ELR (cell line): ENCODE measurements around the gene AMBRA1.

Source experiments
- DNase-seq: peaks from one replicate; pipeline ENCODE4 v3.0.0-alpha.2; 2015; ENCODE audit warnings: low read depth

The AMBRA1 gene

GRCh38 chr11:46438211-46438610 is 155.6 kb downstream of the AMBRA1 start:
- DNase-seq: no peak

DNA sequence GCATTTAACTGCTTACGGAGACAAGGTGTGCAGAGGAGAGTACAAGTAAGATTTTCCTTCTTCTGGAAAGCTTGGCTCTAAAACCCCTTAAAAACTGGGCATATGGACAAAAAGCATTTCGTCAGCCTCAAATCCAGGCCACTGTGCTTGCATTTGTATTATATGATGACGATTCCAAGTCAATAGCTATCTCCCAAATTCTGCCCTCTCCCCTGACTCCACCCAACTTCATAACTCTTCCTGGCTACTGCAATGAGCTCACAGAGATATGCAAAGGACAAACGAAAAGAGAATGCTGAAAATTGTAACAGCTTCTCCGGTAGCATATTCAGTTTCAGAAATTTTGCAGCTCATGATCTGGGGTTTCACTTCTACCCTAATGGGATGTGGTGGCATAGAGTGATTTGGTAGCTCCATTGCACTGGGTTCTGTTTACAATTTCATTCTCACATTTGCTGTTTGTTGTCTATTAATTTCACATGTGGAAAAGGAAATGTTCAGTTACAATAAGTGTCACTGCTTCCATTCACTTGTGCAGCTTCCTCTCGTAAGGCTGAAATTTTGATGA is 156.6 kb downstream of the AMBRA1 start:
- no peak for DNase-seq

DNA sequence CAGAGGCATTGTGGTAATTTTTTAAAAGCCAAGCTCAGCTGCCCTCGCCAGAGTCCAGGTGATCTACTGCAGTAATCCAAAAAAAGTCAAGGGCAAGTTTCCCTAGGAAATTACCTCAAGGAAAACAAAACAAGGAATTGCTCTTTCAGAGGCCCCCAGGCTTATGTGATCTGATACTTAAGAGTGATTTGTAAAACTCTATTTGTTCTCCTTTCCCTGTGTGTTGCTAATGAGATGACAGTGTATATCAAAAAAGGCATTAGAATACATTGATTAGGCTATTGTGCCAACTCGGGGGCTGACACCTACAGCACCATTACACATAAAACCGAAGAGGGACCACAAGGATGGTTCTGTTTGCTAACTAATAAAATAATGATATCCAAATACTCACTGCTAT is 157.7 kb downstream of the AMBRA1 start:
- DNase-seq: no peak

GRCh38 chr11:46435679-46436078 is 158.1 kb downstream of the AMBRA1 start:
- DNase-seq: no peak

- no peak for DNase-seq
Measured at GRCh38 chr11:46431211-46431610, 162.6 kb downstream of the AMBRA1 start.

- DNase-seq: no peak
Measured at GRCh38 chr11:46429717-46430116, 164.1 kb downstream of the AMBRA1 start.

GRCh38 chr11:46427364-46427763 is 166.5 kb downstream of the AMBRA1 start:
- DNase-seq: no peak

DNA sequence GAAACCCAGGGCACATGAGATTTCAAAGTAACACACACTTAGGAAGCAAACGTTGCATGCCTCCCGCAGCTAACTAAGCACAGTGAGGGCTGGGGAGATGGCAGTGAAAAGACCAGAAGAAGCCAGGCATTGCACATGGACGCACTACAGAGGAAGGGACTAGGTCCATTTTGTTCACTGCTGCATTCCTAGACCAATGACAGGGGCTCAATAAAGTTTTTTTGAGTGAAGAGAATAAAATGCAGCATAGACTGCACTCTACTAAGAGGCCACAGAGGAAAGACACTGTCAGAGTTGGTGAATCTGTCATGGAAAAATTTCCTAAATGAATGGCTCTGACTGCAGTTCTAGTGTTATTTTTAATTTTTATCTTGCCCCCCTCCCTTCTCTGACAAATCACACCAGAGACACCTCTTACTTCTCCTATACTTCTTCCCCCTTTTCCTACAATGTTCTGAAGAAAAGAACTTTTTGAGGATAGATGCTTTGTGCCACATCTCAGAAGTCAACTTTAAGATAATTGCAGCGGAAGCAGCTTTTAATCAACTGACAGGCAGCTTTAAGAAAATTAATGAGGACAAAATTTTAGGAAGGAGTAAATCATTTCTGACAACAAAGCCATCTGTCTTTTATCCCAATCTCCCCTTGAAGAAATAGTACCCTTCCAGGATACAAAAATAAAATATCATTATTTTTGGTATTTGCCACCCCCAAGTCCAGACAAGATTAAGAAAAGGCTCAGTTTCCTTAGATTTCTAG is 167.4 kb downstream of the AMBRA1 start:
- no peak for DNase-seq

- DNase-seq: peak; percentile 4
Measured at GRCh38 chr11:46422588-46422987, 171.2 kb downstream of the AMBRA1 start.

DNA sequence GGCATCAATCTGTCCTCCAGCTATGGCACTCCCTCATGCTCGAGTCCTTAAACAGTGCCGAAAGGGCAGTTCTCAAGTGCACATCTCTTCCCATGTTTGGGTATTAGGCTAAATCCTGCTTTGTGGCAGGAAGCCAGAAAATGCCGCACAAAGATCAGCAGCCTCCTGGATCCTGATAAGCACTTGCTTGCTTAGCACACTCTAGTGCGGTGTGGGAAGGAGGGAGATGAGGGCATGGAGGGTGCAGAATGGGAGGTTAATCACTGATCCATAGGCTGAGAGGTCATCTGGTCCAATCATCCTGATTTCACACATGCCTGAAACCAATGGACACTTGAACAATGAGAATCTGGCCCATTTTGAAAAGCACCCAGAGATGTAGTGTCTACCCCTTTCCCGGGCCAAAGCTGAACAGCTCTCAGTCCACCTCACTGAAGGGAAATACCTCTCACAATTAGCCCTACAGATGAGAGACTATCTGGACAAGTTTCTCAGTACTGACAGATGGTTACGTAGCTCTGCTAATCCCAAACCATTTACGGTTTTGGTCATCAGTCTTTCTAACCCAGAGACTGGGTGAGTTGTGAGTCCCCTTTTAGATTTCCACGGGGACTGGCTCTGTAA is 172.5 kb downstream of the AMBRA1 start:
- DNase-seq: no peak

DNA sequence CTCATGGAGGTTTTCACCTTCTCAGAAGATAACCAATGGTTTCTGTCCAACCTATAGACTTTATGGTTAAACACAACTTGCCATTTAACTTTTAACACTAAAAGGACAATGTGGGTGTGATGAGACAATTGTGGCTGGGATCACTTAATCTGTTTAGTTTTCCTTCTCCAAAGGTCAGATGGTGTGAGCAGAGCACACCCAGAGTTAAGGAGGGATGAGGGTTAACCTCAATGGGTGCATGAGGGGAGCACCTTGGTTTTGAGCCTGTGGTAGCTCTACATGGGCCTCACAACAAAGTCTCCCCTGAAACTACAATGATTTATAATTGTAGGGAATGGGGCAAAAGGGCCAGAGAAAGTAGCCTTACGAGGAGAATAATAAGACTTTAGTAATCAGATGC is 173.3 kb downstream of the AMBRA1 start:
- DNase-seq: no peak

- no peak for DNase-seq
Measured at GRCh38 chr11:46418751-46419150, 175.1 kb downstream of the AMBRA1 start.

GRCh38 chr11:46417711-46418110 is 176.1 kb downstream of the AMBRA1 start:
- no peak for DNase-seq

DNA sequence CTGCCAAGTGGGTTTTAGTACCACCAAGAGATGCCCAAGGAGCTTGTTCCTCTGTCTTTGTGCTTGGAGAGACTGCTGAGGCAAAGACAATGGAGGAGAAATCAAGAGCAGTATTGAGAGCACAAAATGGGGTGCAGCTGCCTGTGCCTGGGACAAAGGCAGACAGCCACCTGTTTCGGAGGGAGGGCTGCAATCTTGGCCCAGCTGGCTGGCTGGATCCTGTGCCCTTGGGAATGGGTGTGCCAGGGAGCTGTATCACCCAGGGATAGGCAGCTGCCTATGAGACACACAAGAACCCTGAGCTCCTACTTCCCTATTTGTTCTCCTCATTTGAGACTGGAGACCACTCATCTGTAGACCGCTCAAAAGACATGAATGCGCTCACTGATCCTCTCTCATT is 178.9 kb downstream of the AMBRA1 start:
- no peak for DNase-seq

DNA sequence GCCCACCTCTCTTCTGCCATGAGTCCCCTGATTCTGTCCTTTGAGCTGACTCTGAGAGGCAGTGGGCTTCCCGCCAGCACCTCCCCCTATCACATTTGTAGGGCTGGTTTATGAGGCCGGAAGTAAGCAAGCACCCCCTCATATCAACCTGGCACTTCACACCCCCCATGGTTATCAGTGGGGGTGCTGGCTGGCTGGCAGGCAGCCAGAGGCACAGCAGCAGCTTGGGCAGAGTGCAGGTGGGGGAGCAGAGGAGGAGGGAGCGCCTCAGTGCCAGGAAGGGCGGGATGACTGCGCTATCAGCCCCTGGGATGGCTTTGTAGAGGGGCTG is 179.4 kb downstream of the AMBRA1 start:
- DNase-seq: no peak

DNA sequence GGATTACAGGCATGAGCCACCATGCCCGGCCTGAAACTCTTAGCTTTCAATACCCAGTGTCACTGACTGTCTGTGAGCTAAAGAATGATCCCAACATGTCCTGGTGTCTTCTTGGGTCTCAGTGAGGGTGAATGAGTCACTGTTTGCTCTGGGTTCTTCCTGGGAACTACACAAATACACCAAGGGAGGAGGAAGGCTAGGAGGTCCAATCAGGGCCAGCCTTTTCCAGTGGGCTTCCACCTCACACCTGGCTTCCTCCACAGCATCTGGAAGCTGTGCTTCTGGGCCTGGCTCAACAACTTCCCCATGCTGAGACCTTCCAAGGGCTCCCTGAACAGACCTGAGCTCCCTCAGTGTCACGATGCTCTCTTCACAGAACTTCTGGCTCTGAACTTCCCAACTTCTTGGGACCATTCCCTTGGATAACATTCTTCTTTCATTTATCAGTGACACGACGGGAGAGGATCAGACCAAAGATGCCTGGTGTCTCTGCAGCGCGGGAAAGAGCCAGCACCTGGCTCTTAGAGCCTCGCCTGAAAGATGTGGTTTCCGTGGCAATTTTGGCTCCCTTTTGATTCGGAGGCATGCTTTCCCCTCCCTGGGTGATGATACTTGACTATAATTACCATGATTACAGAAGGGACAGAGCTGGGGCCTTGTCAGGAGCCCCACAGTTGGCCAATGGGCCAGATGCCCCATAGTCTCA is 179.9 kb downstream of the AMBRA1 start:
- no peak for DNase-seq

DNA sequence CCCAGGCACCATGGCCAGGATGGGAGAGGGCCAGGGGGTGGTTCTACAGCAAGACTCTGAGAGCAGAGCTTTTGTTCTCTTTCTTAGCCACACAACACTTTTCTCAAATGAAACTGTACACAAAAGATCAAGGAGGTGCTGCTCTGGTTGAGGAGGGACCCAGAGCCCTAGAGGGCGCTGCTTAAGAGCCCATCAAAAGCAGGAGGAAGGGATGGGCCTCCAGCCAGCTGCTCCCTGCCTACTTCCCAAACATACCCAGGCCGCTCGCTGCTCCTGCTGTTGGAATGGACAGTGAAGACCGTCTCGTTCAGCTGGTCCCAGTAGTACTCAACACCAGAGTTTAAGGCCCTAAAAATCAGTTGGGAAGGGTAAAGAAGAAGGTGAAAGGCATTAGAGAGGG is 183.8 kb downstream of the AMBRA1 start:
- no peak for DNase-seq

DNA sequence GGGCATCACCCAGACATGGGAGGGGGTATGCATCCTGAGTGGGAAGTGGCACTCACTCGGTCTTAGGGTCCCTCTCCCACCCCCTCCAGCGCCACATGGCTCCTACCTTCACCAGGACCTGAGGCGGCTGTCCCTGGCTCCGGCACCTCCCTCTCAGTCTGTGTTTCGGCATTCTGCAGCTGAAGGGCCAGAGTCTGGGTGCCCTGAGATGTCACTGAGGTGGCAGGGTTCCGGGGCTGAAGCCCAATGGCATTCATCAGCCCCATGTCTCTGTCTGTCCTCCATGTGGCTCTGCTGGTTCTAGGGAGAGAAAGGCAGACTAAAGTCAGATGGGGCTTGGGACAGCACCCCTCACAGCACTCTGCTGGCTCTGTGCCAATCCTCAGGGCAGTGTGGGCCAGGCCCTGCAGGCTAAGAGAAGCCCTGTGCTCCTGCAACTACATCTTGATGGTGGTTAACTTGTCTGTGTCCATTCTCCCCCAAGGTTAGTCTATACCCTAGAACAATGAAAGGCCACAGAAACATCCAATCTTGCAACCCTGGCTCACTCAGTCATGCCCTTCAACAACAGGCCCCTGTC is 185.3 kb downstream of the AMBRA1 start:
- DNase-seq: no peak

- DNase-seq: no peak
Measured at GRCh38 chr11:46407635-46408034, 186.2 kb downstream of the AMBRA1 start.

DNA sequence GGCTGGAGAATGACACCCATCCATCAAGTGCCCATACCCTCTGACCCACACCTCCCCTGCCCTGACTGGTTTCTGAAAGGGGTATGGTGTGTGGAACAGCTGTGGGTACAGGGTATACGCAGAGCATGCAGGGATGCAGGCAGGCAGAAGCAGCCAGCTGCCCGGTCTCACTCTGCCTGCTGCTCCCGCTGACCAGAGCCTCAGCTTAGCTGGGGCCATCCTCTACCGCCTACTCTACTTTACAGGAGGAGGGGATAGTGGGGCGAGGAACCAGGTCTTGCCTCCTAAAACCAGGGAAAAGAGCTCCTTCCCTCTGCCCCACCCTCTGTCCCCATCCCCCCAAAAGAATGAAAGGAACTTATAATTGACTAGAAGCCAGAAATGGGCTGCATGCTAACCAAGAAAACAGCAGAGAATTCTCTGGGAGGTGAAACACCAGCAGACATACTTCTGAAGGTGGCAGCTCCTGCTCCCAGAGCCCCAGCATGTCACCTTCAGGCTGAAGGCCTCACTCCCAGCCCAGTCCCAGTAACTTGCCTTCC is 189.3 kb downstream of the AMBRA1 start:
- DNase-seq: no peak

DNA sequence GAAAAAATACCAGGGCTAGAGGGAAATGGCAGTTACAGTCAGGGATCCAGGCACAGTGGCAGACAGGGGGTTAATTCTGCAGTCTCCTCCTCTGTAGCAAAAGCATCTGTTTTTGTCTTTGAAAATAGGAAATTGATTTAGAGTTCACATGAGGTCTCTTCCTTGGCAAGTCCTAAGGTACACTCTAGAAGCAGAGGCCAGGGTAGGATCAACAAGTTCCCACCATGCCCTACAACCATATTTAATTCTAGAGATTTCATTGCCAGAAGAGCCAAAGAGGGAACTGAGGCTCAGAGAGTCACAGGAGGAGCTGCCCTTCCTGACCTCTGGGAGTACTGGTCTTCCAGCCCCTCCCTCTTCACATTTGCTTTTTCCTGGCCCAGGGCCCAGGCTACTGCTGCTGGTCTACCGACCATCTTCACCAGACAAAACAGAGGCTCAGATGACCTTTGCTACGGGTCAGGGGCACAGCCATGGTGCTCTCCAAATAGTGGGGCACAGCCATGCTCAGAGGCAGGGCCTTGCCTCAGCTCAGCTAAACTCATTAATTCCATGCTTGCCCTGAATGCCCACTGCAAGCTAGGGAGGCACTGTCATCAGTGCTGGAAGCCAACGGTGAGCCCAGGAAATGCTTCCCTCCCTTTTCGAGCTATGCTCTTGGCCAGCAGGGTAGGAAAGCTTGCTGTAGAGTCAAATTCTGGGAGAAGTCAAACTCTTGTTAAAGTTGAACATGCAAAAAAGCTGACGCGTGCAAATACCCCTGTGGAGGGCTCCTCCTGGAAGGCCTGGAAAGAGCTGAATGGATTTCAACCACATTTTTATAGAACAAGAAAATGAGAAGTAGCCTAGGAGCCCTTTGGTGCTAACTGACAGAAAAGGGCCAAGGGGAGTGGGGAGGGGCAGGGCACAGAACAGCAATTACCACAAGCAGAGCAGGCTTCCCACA is 190.6 kb downstream of the AMBRA1 start:
- no peak for DNase-seq
